CD4-positive, alpha-beta T cell treated with Interleukin-1 beta for 1 hour (primary cell): ENCODE results near the gene FHOD3.

Experiments
- DNase-seq, 2 donors: peaks; one replicate each; pipeline ENCODE4 v3.0.0-alpha.2; 2020 to 2022

Gene FHOD3

DNA sequence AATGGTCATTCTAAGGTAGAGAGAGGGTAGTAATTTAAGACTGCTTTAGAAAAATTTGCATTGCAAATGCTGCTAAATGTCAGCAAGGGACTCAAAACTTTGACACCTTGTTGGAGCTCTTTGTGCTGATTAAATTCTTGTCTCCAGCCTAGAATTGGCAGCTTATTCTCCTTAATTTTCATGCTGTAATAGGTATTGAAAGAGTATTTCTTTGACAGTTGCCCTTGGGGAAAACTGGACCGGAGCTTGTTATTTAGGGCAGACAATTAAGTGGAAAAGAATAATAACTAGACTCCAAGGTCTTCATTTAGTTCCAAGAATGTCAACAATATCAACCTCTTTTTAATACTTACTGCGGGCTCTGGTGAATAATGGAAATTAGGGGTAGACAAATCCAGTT, 267.3 kb downstream of the FHOD3 start:
- no peak for DNase-seq

- no peak for DNase-seq
Observed at GRCh38 chr18:36567800-36568199, 270.3 kb downstream of the FHOD3 start.

DNA sequence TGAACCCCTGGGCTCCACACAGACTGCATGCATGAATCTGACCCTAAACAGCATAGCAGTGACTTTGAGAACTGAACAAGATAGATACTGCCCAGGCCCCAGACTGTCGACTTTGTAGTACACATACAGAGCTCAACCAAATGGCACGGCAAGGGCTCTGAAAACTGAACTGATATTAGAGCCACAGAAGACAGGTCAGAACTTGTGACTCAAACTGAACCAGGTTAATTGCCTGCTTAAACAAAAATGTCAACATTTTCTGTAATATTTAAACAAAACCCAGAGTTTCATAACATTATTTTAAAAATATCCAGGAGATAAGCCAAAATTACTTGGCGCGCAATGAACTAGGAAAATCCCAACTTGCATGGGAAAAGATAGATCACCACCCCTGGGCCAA, 271.0 kb downstream of the FHOD3 start:
- DNase-seq: no peak

DNA sequence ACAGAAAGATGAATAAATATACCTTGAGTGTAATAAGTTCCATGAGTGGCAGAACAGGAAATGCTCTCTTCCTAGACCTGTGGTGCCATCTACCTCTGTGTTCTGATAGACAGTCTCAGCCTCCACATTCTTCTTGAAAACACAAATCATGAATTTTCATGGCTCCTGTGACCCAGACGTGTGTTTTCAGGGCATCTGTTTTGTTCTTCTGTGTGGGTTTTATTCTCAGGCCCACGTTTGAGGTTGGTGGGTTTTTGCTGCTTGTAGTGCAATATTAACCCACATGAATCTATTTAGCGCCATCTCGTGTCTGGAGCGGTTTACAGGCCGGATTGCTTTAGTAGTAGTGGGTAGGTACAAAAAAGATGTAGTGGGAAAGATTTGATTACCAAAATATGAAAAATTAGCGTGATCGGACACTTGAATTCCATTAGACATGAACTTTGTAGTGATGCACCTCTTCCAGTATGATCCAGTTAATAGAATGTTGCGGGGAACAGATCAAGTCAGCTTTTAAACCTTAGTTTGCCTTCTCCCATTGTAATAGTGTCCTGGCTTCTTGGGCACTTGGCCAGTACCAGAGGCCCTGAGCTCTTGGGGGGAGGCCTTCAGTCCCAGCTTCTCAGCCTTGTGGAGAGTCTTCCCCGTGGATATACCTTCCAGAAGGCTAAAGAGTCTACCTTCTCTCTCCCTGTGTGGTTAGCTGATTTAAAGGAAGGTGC, 274.8 kb downstream of the FHOD3 start:
- DNase-seq: peak in 1 of 2 donors; percentile 18

- no peak for DNase-seq
Observed at GRCh38 chr18:36576339-36576738, 278.8 kb downstream of the FHOD3 start.

DNA sequence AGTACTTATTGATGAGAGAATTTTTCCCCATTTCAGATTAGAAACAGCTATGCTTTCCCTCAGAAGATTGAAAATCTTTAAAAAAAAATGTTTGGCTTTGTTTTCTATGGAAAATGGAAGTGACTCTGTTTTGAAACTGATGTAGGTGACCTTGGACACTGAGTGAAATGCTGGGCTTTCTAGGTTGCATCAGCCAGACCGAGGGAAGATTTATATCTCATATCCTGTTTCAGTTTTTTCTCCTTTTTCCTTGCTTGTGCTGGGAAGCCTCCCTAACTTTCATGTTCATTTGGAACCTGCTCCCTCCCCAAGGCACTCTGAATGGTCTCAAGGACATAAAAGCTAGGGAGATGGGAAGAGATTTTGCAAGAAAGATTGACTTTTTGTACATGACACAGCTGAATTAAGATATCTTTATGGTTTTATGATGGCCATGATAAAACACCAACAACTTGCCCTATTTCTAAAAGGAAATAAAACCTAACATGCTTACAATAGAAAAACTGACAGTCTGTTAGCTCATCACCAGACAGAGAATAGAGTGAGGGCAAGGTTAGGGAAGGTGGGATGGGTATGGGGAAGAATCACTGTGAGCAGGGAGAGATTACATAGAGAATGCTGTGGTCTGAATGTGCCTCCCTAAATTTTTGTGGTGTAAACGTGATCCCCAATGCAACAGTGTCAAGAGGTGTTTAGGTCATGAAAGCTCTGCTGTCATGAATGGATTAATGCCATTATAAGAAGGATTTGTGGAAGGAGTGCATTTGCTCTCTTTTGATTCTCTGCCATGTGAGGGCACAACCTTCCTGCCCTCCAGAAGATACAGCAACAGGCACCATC, 281.6 kb downstream of the FHOD3 start:
- DNase-seq: no peak

GRCh38 chr18:36580266-36580665, 282.8 kb downstream of the FHOD3 start:
- DNase-seq: no peak

DNA sequence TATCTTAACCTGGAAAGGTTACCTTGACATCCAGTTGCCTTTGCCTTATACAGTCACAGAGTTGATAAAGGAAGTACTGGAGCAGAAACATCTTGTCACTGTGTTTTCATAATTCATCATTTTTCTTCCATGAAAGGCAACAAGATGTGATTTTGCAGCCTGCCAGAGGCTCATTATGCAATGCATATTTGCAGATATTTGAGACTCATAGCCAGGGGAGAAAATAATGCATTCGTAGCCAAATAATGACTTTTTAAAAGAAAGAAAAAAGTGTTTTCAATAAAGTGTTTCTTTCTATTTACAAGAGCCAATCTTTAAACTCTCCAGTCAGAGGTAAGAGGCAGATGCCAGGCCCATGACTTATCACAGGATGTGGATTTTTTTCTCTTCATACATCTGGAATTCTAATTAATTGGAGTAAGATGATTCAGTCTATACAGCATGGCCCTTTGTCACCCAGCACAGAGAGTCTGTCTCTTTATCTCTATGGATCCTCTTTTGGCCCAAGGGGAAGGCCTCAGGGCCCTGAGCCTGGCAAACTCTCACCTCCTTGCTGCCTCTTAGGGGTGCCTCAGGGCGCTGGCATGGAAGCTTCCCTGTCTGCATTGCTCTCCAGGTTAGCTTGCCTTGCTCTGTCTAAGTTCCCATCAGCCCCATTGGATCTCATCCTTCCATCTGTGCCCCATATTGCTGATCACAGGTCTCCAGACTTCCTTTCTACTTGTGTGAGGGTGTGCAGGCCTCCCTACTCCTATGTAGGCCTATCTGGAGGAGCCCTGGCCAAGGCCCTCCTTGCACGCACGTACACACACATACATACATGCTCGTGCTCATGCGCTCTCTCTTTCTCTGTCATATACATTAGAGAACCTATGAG, 283.6 kb downstream of the FHOD3 start:
- DNase-seq: no peak

- DNase-seq: no peak
Observed at GRCh38 chr18:36582988-36583745, 285.7 kb downstream of the FHOD3 start.

GRCh38 chr18:36589857-36590543, 292.5 kb downstream of the FHOD3 start:
- DNase-seq: no peak

- DNase-seq: no peak
Observed at GRCh38 chr18:36590621-36591580, 293.4 kb downstream of the FHOD3 start.

DNA sequence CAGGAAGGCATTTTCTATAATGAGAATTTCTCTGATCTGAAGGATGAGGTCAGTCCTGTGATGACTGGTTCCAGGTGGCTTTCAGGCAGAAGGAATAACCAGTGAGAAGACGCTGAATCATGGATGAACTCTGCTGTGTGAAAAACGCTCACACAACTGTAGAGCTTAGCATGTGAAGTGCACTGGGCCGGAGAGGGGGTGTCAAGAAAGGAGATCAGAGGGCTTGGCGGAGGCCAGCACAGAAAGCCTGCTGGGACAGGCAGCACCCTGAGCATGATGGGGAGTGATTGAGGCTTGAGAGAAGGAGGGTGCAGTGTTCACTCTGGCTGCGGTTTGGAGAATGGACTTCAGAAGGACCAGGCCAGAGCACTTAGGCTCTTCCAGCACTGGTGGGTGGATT, 294.8 kb downstream of the FHOD3 start:
- DNase-seq: no peak

GRCh38 chr18:36593001-36593400, 295.5 kb downstream of the FHOD3 start:
- no peak for DNase-seq

GRCh38 chr18:36593641-36594040, 296.1 kb downstream of the FHOD3 start:
- DNase-seq: no peak

GRCh38 chr18:36594621-36595020, 297.1 kb downstream of the FHOD3 start:
- no peak for DNase-seq

DNA sequence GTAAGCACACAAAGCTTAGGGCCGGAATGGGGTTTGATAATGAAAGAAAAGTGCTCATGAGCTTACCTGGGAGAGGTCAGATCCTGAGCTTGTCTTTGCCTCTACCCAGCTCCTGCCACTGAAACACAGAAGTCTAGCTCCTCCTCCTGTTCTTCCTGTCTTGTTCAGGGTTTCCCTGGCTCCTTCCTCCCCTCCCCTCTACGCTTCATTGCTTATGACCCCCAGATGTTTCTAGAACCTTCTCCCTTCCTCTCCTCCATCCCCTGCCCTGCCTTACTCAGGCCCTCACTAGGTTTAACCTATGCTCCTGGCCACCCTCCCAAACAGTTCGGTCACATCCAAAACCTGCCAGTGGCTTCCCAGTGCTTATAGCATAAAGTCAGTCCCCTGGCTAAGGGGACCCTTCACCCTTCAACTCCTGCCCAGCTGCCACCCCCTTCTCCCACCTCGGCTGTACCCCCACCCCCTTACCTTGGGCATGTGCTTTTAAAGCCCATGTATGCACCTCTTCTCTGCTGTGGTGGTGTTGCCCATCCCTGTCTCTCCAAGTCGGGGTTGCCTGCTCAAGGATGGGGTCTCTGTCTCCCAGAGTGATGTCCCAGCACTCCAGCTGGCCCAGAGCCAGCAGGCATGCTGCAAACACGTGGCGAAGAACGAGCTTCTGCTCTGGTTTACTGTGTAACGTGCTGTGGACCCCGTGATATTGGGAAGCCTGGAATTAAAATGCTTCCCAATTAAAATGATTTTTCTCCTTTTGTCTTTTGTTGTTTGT, 297.7 kb downstream of the FHOD3 start:
- no peak for DNase-seq

DNA sequence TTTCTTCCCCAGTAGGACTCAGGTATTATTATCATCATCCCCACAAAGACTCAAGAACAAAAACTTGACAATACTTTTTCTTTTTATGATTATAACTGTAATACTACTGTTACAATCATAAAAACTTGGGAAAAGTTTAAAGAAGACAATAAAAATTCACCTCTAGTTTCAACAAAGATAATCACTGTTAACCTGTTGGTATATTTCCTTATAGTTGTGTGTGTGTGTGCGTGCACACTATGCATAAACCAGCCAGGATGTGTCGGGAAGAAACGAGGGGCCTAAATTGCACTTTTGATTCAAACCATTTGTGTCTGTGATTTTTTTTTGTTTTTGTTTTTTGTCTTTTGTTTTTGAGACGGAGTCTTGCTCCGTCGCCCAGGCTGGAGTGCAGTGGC, 298.3 kb downstream of the FHOD3 start:
- DNase-seq: no peak

- DNase-seq: no peak
Observed at GRCh38 chr18:36597636-36598035, 300.1 kb downstream of the FHOD3 start.

GRCh38 chr18:36600548-36600947, 303.0 kb downstream of the FHOD3 start:
- DNase-seq: no peak

- DNase-seq: no peak
Observed at GRCh38 chr18:36601316-36601715, 303.8 kb downstream of the FHOD3 start.
